ENCODE data around the gene MRI1.
"Not testable (repeated sequence)": the region's sequence is repeated elsewhere in the genome, so short reads cannot be mapped to it uniquely, and the experiment has no call there.

Gene MRI1

DNA sequence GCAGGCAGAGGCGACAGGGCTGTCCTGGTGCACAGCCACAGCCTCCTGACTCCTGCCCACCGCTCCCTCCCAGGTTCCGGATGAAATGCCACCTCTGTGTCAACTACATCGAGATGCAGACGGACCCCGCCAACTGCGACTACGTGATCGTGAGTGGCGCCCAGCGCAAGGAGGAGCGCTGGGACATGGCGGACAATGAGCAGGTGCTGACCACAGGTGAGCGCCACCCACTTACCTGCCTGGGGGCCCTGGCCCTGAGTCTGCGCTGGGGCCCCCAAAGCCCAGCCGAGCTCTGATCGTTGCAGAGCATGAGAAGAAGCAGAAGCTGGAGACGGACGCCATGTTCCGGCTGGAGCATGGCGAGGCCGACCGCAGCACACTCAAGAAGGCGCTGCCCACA, 5.5 kb upstream of the MRI1 start:
- no peak for DNase-seq

DNA sequence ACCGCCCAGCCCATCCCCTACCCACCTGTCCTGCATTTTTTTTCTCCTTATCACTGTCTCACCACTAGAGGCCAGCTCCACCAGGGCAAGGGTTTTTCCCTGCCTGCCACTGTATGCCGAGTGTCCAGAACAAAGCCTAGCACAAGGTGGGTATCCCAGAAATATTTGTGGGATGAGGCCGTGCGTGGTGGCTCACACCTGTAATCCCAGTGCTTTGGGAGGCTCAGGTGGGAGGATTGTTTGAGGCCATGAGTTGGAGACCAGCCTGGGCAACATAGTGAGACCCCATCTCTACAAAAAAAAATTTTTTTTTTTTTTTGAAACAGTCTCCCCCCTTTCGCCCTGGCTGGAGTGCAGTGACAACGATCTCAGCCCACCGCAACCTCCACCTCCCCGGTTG, 2.9 kb upstream of the MRI1 start:
- DNase-seq: no peak

DNA sequence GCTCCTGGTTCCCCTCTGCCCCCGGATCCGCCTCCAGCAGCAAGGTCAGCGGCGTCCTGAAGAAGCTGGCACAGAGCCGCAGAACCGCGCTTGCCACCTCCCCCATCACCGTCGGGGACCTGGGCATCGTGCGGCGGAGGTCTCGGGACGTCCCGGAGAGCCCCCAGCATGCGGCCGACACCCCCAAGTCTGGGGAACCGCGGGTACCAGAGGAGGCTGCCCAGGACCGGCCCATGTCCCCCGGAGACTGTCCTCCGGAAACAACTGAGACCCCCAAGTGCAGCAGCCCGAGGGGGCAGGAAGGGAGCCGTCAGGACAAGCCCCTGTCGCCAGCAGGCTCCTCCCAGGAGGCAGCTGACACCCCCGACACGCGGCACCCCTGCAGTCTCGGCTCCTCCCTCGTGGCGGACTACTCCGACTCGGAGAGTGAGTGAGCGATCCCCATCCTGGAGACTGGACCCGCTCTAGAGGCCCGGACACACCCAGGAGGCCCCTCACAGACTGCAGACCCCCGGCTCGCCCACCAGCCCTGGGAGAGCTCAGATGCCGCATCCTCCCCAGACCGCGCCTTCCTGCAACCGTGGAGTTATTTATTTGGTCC, 1.6 kb upstream of the MRI1 start:
- DNase-seq: no peak

DNA sequence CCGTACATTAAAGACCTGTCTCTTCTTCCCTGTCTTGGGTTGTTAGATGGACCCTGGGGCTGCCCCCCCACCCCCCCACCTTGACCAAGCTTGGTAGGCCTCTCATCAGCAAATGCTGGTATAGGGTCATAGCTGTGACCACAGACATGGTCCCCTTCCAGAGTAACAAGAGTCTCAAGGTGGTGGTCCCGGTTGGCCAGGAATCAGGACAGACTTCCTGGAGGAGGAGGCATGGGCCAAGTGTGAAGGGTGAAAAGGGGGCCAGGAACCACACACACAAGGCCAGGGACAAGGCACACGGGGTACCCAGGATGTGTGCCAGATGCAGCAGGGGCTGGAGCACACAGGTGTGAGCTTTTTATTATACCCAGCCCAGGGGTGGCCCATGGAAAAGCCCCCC, 1.1 kb upstream of the MRI1 start:
- DNase-seq: no peak

DNA sequence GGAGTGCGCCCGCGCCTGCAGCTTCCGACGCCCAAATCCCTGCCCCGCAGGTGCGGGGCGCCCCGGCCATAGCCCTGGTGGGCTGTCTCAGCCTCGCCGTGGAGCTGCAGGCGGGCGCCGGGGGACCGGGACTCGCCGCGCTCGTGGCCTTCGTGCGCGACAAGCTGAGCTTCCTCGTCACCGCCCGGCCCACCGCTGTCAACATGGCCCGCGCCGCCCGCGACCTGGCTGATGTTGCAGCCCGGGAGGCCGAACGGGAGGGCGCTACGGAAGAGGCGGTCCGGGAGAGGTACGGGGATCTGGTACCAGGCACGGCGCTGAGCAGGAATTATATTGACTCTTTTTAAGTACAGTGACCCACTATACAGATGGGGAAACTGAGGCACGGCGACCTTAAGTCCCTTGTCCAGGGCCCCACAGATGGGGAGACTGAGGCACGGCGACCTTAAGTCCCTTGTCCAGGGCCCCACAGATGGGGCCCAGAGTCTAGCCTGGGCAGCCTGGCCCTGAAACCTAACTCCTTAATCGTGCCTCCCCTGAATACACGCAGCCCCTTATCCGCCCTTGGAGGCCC, 586 bp downstream of the MRI1 start:
- peak in 5 of 56 donors; percentile 5 to 36 (median 15) for DNase-seq

DNA sequence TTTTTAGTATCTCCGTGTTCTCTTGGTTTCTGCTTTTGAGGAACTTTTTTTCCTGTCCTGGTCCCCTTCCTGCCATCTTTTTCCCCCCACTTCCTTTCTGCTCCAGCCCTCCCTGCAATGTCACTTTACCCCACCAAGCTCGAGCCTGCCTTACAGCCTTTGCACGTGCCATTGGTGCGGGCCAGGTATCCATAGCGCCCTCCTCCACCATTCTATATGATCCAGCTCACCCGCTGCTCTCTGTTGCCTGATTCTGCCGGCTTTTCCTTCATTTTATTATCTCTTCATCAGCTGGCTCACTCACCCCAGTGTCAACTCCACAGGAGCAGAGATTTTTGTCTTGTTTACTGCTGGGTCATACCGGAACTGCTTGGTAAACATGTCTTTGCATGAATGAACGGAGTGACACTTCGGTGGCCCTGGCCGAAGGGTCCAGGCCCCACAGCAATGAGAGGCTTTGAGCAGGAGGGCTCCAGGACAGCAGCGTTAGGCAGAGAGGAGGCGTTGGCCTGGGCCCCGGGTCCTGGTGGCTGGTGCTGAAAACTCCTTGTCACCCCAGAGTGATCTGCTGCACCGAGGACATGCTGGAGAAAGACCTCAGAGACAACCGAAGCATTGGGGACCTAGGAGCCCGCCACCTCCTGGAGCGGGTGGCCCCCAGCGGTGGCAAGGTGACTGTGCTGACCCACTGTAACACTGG, 1.2 kb downstream of the MRI1 start:
- no peak for DNase-seq

DNA sequence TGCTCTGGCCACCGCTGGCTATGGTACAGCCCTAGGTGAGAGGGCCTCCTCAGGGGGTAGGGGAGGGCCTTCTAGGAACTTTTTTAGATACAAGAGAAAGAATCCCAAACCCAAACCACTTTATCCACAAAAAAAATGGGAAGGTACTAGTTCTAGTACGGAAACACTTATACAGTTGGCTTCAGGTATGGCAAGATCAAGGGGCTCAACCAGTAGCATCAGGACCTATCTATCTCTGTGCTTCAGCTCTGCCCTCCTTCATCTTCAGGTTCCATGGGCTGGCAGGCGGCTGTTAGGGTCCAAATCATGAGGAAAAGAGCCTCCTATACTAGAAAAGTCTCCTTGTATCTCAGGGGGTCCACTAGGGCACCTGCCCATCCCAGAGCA, 1.8 kb downstream of the MRI1 start:
- DNase-seq: no peak

DNA sequence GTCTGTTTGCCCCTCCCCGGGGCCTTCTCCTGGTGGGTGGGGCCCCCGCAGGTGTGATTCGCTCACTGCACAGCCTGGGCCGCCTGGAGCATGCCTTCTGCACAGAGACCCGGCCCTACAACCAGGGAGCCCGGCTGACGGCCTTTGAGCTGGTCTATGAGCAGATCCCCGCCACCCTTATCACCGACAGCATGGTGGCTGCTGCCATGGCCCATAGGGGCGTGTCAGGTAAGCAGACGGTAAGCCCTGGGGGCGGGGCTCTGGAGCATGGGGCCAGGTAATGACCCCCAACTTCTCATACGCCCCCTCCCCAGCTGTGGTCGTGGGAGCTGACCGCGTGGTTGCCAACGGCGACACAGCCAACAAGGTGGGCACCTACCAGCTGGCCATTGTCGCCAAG, 4.2 kb downstream of the MRI1 start:
- no peak for DNase-seq

DNA sequence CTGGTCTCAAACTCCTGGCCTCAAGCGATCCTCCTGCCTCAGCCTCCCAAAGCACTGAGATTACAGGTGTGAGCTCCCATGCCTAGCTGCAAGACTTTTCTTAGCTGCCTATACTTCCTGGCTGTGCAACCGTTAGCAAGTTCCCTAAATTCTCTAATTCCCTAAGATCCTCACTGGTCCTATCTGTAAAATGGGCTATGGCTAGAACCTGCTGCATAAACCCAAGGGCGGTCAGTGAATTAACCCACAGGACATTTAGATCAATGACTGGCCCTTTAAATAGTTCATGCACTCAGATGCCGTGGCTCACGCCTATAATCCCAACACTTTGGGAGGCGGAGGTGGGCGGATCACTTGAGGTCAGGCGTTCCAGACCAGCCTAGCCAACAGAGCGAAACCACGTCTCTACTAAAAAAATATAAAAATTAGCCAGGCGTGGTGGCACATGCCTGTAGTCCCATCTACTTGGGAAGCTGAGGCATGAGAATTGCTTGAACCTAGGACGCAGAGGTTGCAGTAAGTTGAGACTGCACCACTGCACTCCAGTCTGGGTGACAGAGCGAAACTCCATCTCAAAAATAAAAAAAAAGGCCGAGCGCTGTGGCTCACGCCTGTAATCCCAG, 5.8 kb downstream of the MRI1 start:
- no peak for DNase-seq

DNA sequence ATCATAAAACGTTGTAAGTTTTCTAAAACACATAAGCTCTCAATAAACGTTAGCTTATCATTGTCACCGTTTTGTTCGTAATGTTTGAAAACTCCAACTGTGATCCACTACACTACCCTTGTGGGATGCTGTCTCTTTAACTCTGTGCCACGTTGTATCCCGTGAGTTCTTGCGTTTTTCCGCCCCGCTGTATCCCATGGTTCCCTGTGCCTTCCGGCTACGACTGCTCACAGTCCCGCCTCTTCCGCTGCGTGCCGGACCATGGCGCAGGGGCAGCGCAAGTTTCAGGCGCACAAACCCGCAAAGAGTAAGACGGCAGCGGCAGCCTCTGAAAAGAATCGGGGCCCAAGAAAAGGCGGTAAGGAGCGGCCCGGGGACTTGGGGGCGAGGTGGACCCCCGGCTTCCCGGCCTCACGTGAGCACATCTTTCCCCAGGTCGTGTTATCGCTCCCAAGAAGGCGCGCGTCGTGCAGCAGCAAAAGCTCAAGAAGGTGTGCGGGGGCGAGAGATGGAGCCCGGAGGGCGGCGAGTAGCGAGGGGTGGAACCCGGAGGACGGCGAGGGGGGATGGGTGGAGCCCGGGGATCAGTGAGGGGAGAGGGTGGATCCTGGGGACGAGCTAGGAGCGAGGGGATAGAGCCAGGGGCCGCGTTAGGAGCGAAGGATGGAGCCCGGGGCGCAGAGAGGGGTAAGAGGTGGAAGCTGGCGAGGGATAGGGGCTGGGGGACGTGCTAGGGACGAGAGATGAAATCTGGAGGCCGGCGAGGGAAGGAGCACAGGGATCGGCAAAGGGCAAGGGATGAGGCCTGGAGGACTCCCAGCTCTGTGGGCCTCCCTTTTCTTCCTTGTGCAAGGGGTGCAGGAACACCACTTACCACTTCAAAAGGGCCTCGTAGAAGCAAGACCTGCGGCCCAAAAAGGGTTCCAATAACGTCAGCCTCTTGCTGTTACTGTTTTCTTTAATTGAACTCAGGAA, 10.2 kb downstream of the MRI1 start, which contains the start of gene C19orf53:
TSS of gene C19orf53 (plus strand) at position 240 of the 975 bp plus-strand sequence. CDS start at position 262, 22 bp downstream.
- peak; percentile 44 to 97 (median 86) for DNase-seq

DNA sequence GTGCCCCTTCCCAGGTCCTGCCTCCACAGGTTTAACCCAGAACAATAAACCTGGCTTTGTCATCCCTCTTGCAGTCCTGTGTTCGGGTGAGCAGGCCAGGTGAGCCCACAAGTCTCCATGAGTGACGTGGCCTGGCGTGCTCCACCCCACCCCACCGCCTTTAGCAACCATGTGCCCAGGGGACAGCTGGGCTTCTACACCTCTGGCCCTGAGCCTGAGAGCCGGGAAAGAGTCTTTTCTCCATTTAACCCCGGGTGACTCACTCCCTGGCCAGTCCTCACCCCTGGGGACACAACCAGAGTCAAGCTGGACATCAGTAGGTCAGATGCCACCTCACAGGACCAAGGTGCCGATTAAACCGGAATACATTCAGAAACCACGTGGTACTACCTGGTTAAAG, 14.1 kb downstream of the MRI1 start:
- no peak for DNase-seq

DNA sequence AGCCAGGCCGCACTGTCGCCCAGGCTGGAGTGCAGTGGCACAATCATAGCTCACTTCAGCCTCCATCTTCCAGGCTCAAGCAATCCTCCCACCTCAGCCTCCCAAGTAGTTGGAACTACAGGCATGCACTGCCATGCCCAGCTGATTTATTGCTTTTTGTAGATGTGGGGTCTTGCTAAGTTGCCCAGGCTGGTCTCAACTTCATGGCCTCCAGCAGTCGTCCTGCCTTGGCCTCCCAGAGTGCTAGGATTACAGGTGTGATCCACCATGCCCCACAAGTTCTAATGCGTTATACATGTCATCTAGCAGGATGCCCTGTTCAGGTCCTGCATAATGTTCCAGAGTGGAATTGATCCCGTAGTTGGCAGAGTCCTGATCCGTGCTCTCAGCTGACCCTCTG, 14.5 kb downstream of the MRI1 start:
- DNase-seq: no peak

DNA sequence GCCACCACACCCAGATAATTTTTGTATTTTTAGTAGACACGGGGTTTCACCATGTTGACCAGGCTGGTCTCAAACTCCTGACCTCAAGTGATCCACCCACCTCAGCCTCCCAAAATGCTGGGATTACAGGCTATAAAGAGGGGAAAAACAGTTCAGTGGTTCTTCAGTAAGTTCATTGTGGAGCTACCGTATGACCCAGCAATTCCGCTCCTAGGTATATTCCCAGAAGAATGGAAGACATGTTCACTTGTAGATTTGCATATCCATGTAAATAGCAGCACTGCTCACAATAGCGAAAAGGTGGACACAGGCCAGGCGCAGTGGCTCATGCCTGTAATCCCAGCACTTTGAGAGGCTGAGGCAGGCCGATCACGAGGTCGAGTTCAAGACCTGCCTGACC, 15.5 kb downstream of the MRI1 start:
- not testable (repeated sequence) for DNase-seq

DNA sequence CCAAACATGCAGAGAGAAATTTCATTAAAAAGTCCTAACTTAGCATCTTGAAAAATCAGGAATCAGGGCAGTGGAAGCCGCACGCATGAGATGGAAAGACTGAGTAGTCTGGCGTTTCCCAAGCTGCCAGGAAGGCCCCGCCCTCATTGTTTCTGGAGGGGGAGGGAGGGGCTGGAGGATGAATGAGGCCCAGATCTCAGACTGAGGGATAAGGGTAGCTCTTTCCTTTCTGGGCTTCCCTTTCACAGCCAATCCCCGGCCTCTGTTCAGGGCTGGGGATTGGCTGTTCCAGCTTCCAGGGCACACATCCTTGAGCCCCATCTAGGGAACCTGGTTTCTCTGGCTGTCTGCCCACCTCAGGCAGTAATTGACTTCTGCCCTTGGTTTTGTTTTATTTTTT, 17.2 kb downstream of the MRI1 start:
- peak in 18 of 56 donors; percentile 8 to 55 (median 23) for DNase-seq

DNA sequence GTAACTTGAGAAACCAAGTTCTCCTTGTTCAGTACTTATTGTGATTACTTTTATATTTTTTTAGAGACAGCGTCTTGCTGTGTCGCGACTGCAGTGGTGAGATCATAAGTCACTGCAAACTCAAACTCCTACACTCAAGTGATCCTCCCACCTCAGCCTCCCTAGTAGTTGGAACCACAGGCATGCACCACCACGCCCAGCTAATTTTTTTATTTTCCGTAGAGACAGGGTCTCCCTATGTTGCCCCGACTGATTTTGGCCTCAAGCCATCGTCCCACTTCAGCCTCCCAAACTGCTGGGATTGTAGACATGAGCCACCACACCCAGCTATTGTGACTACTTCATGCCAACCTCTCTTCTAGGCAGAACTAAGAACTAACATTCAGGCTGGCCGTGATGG, 18.2 kb downstream of the MRI1 start:
- DNase-seq: no peak

DNA sequence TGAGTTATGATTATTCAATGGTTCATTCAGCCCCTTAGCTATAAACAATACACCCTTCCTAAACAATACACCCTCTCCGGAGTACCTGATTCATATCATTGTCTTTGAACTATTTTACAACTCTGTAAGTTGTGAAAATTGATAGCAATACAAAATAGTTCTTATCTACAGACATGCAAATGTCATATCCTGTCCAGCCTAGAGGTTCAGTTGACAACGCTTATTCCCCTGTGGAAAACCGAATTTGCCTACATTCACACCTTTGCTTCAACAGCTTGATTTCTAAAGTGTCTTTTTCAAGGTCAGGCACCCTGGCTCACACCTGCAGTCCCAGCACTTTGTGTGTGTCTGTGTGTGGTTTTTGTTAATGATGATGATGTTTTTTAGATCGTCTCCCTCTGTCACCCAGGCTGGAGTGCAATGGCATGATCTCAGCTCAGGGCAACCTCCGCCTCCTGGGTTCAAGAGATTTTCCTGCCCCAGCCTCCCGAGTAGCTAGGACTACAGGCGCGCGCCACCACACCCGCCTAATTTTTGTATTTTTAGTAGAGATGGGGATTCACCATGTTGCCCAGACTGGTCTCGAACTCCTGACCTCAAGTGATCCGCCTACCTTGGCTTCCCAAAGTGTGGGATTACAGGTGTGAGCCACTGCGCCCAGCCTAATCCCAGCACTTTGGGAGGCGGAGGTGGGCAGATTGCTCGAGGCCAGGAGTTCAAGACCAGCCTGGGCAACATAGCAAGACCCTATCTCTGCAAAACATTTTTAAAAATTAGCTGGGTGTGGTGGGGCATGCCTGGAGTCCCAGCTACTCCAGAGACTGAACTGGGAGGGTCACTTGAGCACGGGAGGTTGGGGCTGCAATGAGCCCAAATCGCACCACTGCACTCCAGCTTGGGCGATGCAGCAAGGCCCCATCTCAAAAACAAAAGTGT, 19.5 kb downstream of the MRI1 start:
- DNase-seq: no peak

DNA sequence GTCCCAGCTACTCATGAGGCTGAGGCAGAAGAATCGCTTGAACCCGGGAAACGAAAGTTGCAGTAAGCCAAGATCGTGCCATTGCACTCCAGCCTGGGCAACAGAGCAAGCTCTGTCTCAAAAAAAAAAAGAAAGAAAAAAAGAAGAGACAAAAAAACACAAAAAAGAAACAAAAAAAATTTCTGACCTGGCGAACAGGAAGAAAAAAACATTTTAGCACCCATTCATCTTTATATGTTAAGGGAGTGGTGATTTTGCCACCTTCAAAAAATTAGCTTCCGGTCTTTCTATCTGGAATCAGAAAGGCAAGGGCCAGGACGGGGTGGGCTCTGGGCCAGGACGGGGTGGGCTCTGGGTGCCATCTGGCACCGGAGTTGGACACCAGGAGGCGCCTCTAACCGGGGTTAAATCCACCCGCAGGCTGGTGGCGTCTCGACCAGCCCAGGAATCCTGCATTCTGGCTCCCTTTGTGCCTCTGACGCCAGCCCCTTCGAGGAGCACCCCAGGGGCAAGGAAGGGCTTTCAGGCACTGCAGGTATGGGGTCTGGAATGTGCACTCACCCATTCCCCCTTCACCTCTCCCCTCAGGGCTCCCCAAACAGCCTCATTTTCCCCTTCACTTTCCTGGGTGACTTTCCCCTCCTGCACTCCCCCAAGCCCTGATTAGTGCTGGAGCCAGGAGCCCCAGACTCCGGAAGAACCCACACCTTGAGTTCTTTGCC, 20.6 kb downstream of the MRI1 start:
- DNase-seq: peak in 39 of 56 donors; percentile 7 to 76 (median 32)

DNA sequence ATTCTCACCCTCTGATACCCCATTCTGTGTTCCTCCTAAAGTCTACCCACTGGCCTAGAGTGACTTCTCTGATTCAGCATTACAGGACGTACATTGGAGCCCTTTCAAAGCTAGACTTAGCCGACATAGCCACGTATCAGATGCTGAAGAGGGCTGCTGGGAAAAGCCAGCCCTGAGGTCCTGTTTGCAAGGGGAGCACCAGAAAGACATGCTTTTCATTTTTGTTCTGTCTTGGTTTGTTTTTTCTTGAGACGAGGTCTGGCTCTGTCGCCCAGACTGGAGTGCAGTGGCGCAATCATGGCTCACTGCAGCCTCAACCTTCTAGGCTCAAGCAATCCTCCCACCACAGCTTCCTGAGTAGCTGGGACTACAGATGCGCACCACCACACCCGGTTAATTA, 24.7 kb downstream of the MRI1 start:
- DNase-seq: no peak

DNA sequence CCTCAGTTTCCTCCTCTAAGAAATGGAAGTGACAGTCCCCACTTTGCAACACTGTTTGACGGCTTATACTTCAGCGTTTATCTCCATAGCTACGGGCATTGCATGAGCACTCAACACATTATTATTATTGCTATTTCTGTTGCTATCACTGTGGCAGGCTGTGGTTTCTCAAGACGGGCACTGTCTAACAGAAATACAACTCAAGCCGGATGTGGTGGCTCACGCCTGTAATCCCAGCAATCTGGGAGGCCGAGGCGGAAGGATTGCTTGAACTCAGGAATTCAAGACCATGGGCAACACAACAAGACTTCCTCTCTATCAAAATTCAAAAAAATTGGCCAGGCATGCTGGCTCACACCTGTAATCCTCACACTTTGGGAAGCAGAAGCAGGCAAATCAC, 26.0 kb downstream of the MRI1 start:
- DNase-seq: no peak
